ENCODE data around the gene HIVEP3. TPM values are rescaled to one million over a fixed set of nuclear protein-coding genes. Genes with fewer than 3 reads are reported as not detected.

Gene HIVEP3
- total and polyA plus RNA-seq, 8 donors: 1.8 to 65.3 (median 3.8) TPM

- Histone ChIP-seq H3K9me3 (no peaks in the 10 kb centered on the region), H3K27me3 (no peaks in the 10 kb centered on the region), H3K36me3 (no peaks in the 10 kb centered on the region), H3K4me3 (no peak overlapping the region), H3K4me1 (peaks cover 7 to 16% (median 12%) of the 10 kb centered on the region in 4 donors), H3K27ac (no peak overlapping the region)
- 92 to 100% (median 98%) methylated on average over 1 of the region's 1 CpG for WGBS, 5 donors
- TF ChIP-seq POLR2A (IDR thresholded peaks at IDR 0.05) (no peak), CTCF (IDR thresholded peaks at IDR 0.05) (no peak), POLR2AphosphoS5 (IDR thresholded peaks at IDR 0.05) (no peak), EP300 (IDR thresholded peaks at IDR 0.05) (no peak)
- DNase-seq: no peak
- intact Hi-C loops (cut with DNase I; ENCODE audit: low total_unique reads): no loop called here
These were observed 377.1 kb downstream of the HIVEP3 start for GRCh38 chr1:41541592-41541952.

- no peak for TF ChIP-seq POLR2A (IDR thresholded peaks at IDR 0.05)
- TF ChIP-seq EP300 (IDR thresholded peaks at IDR 0.05): no peak
- no peak for TF ChIP-seq CTCF (IDR thresholded peaks at IDR 0.05)
- no peak for TF ChIP-seq POLR2AphosphoS5 (IDR thresholded peaks at IDR 0.05)
- Histone ChIP-seq H3K9me3 (no peaks in the 10 kb centered on the region), H3K4me1 (peaks cover 7 to 22% (median 14%) of the 10 kb centered on the region in 4 donors), H3K27ac (no peak overlapping the region), H3K4me3 (no peak overlapping the region), H3K36me3 (no peaks in the 10 kb centered on the region), H3K27me3 (no peaks in the 10 kb centered on the region)
- intact Hi-C loops (cut with DNase I; ENCODE audit: low total_unique reads): no loop called here
- WGBS, 5 donors: 56 to 75% (median 61%) methylated on average over 10 of the region's 10 CpGs
- DNase-seq: peak in 1 of 2 donors; percentile 4
These were observed 377.7 kb downstream of the HIVEP3 start for GRCh38 chr1:41540886-41541591.

DNA sequence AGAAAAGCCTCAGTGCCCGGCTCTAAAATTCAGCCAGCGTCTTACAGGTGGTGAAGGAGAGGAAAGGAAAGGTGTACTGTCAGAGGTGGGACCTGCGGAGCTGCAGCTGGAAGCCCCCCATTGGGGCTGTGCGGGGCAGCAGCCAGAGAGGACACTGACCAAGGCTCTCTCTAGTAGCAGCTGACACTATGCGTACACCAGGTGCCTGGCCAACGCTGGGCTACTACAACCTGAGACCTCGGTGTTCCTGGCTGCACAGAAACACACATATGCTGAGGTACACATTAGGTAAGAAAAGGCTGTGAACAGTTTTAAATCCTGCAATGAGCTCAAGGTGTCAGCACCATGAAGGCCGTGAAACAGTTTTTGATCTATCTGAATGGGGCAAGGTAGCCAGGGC lies 378.7 kb downstream of the HIVEP3 start:
- no peak for TF ChIP-seq POLR2A (IDR thresholded peaks at IDR 0.05)
- no peak for TF ChIP-seq EP300 (IDR thresholded peaks at IDR 0.05)
- no peak for TF ChIP-seq POLR2AphosphoS5 (IDR thresholded peaks at IDR 0.05)
- TF ChIP-seq CTCF (IDR thresholded peaks at IDR 0.05): no peak
- H3K9me3 ChIP-seq: no peaks in the 10 kb centered on the region
- H3K27me3 ChIP-seq: peaks cover 0 to 6% (median 0%) of the 10 kb centered on the region in 3 donors
- H3K4me1 ChIP-seq: peaks cover 7 to 25% (median 17%) of the 10 kb centered on the region in 4 donors
- H3K27ac ChIP-seq: no peak overlapping the region
- WGBS, 5 donors: 89 to 94% (median 90%) methylated on average over 8 of the region's 8 CpGs
- no peak overlapping the region for H3K4me3 ChIP-seq
- peak in 1 of 2 donors; percentile 19 for DNase-seq
- intact Hi-C loops (cut with DNase I; ENCODE audit: low total_unique reads): no loop called here
- H3K36me3 ChIP-seq: no peaks in the 10 kb centered on the region

DNA sequence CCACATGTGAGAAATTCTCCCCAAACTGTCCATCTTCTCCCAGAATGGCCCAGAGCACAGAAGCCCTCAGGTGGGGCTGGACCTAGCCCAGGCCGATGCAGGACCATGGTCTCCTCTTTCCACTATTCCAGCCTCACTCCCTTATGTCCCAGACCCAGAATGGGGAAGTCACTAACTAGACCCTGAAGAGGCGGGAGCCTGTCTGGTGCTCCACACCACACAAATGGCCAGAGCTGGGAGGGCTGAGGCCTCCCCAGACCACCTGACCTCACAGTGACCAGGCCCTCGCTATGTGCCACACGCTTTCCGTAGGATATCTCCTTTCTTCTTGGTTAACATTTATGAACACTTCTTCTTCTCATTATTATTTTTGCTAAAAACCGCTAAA lies 379.3 kb downstream of the HIVEP3 start:
- 72 to 93% (median 90%) methylated on average over 6 of the region's 6 CpGs for WGBS, 5 donors

More for the DNA sequence above, 379.3 kb downstream of the HIVEP3 start:
- no peak for DNase-seq
- Histone ChIP-seq H3K27ac (no peak overlapping the region), H3K27me3 (peaks cover 0 to 8% (median 0%) of the 10 kb centered on the region in 3 donors), H3K36me3 (no peaks in the 10 kb centered on the region), H3K4me1 (peaks cover 7 to 25% (median 17%) of the 10 kb centered on the region in 4 donors), H3K4me3 (no peak overlapping the region), H3K9me3 (no peaks in the 10 kb centered on the region)
- TF ChIP-seq CTCF (IDR thresholded peaks at IDR 0.05) (no peak), POLR2A (IDR thresholded peaks at IDR 0.05) (no peak), EP300 (IDR thresholded peaks at IDR 0.05) (no peak), POLR2AphosphoS5 (IDR thresholded peaks at IDR 0.05) (no peak)
- intact Hi-C loops (cut with DNase I; ENCODE audit: low total_unique reads): no loop called here
